Activated T-cell treated with anti-CD3 and anti-CD28 coated beads, Interleukin-2, amount 50 U/mL, for 48 hours (primary cell): Measurements from ENCODE around the gene PCDH9.

ENCODE experiments used
- DNase-seq, 2 experiments: peaks; one replicate each; pipeline ENCODE4 v3.0.0-alpha.2; 2020

PCDH9 gene

GRCh38 chr13:66349966-66350365 is 880.2 kb downstream of the PCDH9 start:
- DNase-seq, result no peak

- DNase-seq, result no peak
These were observed 881.1 kb downstream of the PCDH9 start for GRCh38 chr13:66348745-66349690.

GRCh38 chr13:66347486-66348117 is 882.5 kb downstream of the PCDH9 start:
- DNase-seq, result no peak

GRCh38 chr13:66345971-66346370 is 884.2 kb downstream of the PCDH9 start:
- DNase-seq, result no peak

- DNase-seq, result no peak
These were observed 884.7 kb downstream of the PCDH9 start for GRCh38 chr13:66345518-66345810.

- DNase-seq, result no peak
These were observed 885.2 kb downstream of the PCDH9 start for GRCh38 chr13:66344805-66345517.

- DNase-seq, result no peak
These were observed 886.8 kb downstream of the PCDH9 start for GRCh38 chr13:66343224-66343828.

- DNase-seq, result no peak
These were observed 888.3 kb downstream of the PCDH9 start for GRCh38 chr13:66341635-66342377.

GRCh38 chr13:66339214-66339613 is 890.9 kb downstream of the PCDH9 start:
- no peak for DNase-seq

- no peak for DNase-seq
These were observed 891.6 kb downstream of the PCDH9 start for GRCh38 chr13:66338542-66338941.

- DNase-seq, result no peak
These were observed 894.5 kb downstream of the PCDH9 start for GRCh38 chr13:66335626-66336025.

GRCh38 chr13:66329988-66330451 is 900.1 kb downstream of the PCDH9 start:
- DNase-seq, result no peak

GRCh38 chr13:66328476-66328875 is 901.7 kb downstream of the PCDH9 start:
- DNase-seq, result no peak

GRCh38 chr13:66323745-66324347 is 906.3 kb downstream of the PCDH9 start:
- DNase-seq, result no peak

- DNase-seq, result no peak
These were observed 907.2 kb downstream of the PCDH9 start for GRCh38 chr13:66322936-66323335.

GRCh38 chr13:66322193-66322740 is 907.9 kb downstream of the PCDH9 start:
- no peak for DNase-seq

GRCh38 chr13:66314911-66315310 is 915.2 kb downstream of the PCDH9 start:
- DNase-seq, result no peak

- DNase-seq, result no peak
These were observed 916.7 kb downstream of the PCDH9 start for GRCh38 chr13:66313413-66313812.

GRCh38 chr13:66312312-66313087 is 917.6 kb downstream of the PCDH9 start:
- DNase-seq, result no peak

- DNase-seq, result no peak
These were observed 924.0 kb downstream of the PCDH9 start for GRCh38 chr13:66305961-66306617.
